Endothelial cell (in vitro differentiated cells): ENCODE measurements around the gene PLIN5. TPM values are rescaled to one million over a fixed set of nuclear protein-coding genes. Genes with fewer than 3 reads are reported as not detected.
A peak's percentile ranks its signal among the peaks of the same experiment; 100 is the strongest.

Experiments
- DNase-seq: peaks from one replicate; pipeline ENCODE4 v3.0.0; 2021; ENCODE audit warnings: low spot score
- H3K27ac Mint-ChIP-seq: one replicate; pipeline ENCODE4 v1.8.0; 2021; ENCODE audit warnings: mixed read lengths, inconsistent platforms; ENCODE audit not compliant: unreplicated experiment
- H3K27me3 Mint-ChIP-seq: one replicate; pipeline ENCODE4 v1.8.0; 2021; ENCODE audit warnings: mild to moderate bottlenecking, moderate library complexity, mixed read lengths, inconsistent platforms; ENCODE audit not compliant: unreplicated experiment
- H3K36me3 Mint-ChIP-seq: one replicate; pipeline ENCODE4 v1.8.0; 2021; ENCODE audit warnings: mild to moderate bottlenecking, low read depth, mixed read lengths, inconsistent platforms; ENCODE audit not compliant: unreplicated experiment
- H3K4me1 Mint-ChIP-seq: one replicate; pipeline ENCODE4 v1.8.0; 2021; ENCODE audit warnings: mild to moderate bottlenecking, mixed read lengths, inconsistent platforms; ENCODE audit not compliant: unreplicated experiment
- H3K4me3 Mint-ChIP-seq: one replicate; pipeline ENCODE4 v1.8.0; 2021; ENCODE audit warnings: mild to moderate bottlenecking, mixed read lengths, inconsistent platforms; ENCODE audit not compliant: unreplicated experiment
- H3K9me3 Mint-ChIP-seq: one replicate; pipeline ENCODE4 v1.8.0; 2021; ENCODE audit warnings: mixed read lengths, inconsistent platforms; ENCODE audit not compliant: unreplicated experiment
- CTCF ChIP-seq: fragments of 200-600 bp; sonication (generic); IDR thresholded peaks from one replicate; pipeline ENCODE4 v1.5.0; 2021; ENCODE audit warnings: antibody characterized with exemption; ENCODE audit not compliant: unreplicated experiment
- total RNA-seq: library from RNA; stranded (reverse); fragmentation: NEBNext Ultra II Directional; extraction: Animal tissue kit (Norgen Biotek cat#: 25700); gene quantifications from one replicate; pipeline ENCODE4 v1.2.1, GENCODE V29; 2021; ENCODE audit not compliant: unreplicated experiment

The PLIN5 gene
- total RNA-seq, 1 donor from 2014 or later: 0.64 TPM

GRCh38 chr19:4571305-4571917 lies 36.4 kb upstream of the PLIN5 start:
- H3K27ac Mint-ChIP-seq: no peak overlapping the region
- TF ChIP-seq CTCF: no peak
- no peak overlapping the region for H3K4me3 Mint-ChIP-seq
- peaks cover 5% of the 10 kb centered on the region for H3K27me3 Mint-ChIP-seq
- DNase-seq: no peak
- no peaks in the 10 kb centered on the region for H3K9me3 Mint-ChIP-seq
- peaks cover 11% of the 10 kb centered on the region for H3K4me1 Mint-ChIP-seq
- H3K36me3 Mint-ChIP-seq: no peaks in the 10 kb centered on the region

GRCh38 chr19:4570916-4571304 lies 35.9 kb upstream of the PLIN5 start:
- H3K27me3 Mint-ChIP-seq: peaks cover 1% of the 10 kb centered on the region
- H3K4me1 Mint-ChIP-seq: peaks cover 10% of the 10 kb centered on the region
- DNase-seq: no peak
- TF ChIP-seq CTCF: no peak
- H3K9me3 Mint-ChIP-seq: no peaks in the 10 kb centered on the region
- no peak overlapping the region for H3K27ac Mint-ChIP-seq
- H3K36me3 Mint-ChIP-seq: no peaks in the 10 kb centered on the region
- no peak overlapping the region for H3K4me3 Mint-ChIP-seq

- H3K27me3 Mint-ChIP-seq: peaks cover 1% of the 10 kb centered on the region
- H3K4me3 Mint-ChIP-seq: peak overlapping the region; percentile 40
- DNase-seq: no peak
- H3K36me3 Mint-ChIP-seq: no peaks in the 10 kb centered on the region
- no peak overlapping the region for H3K27ac Mint-ChIP-seq
- peaks cover 5% of the 10 kb centered on the region for H3K4me1 Mint-ChIP-seq
- TF ChIP-seq CTCF: no peak
- no peaks in the 10 kb centered on the region for H3K9me3 Mint-ChIP-seq
Observed at GRCh38 chr19:4570402-4570801, 35.4 kb upstream of the PLIN5 start.

- Mint-ChIP-seq H3K9me3 (no peaks in the 10 kb centered on the region), H3K27me3 (peaks cover 1% of the 10 kb centered on the region), H3K36me3 (no peaks in the 10 kb centered on the region), H3K27ac (no peak overlapping the region), H3K4me1 (no peaks in the 10 kb centered on the region), H3K4me3 (no peak overlapping the region)
- DNase-seq: no peak
- no peak for TF ChIP-seq CTCF
Observed at GRCh38 chr19:4568886-4569285, 33.9 kb upstream of the PLIN5 start.

- peak; percentile 83 for TF ChIP-seq CTCF
- no peaks in the 10 kb centered on the region for H3K9me3 Mint-ChIP-seq
- no peaks in the 10 kb centered on the region for H3K36me3 Mint-ChIP-seq
- no peaks in the 10 kb centered on the region for H3K4me1 Mint-ChIP-seq
- no peak overlapping the region for H3K4me3 Mint-ChIP-seq
- H3K27me3 Mint-ChIP-seq: peaks cover 1% of the 10 kb centered on the region
- no peak overlapping the region for H3K27ac Mint-ChIP-seq
- DNase-seq: peak; percentile 90
Observed at GRCh38 chr19:4567584-4568071, 32.6 kb upstream of the PLIN5 start.
